H9 (cell line): ENCODE measurements around the gene PROC. TPM values are rescaled to one million over a fixed set of nuclear protein-coding genes. Genes with fewer than 3 reads are reported as not detected.

Experiments used
- DNase-seq: peaks from one replicate; pipeline ENCODE4 v3.0.0-alpha.2; 2017
- H2AFZ ChIP-seq: one replicate; pipeline ENCODE4 v1.6.1; 2013; ENCODE audit warnings: mild to moderate bottlenecking, low read length, control low read depth, moderate library complexity
- H2AK5ac ChIP-seq: 2 replicates; pipeline ENCODE4 v1.6.1; 2013; ENCODE audit warnings: low read length, control low read depth, mixed read lengths; ENCODE audit not compliant: insufficient read length
- H2BK120ac ChIP-seq: one replicate; pipeline ENCODE4 v1.6.1; 2013; ENCODE audit warnings: low read depth, mild to moderate bottlenecking, low read length, control low read depth, inconsistent platforms; ENCODE audit not compliant: poor library complexity, severe bottlenecking
- H2BK12ac ChIP-seq: 2 replicates; pipeline ENCODE4 v1.6.1; 2013; ENCODE audit warnings: low read length, control low read depth, mixed read lengths, low read depth; ENCODE audit not compliant: insufficient read length
- H2BK15ac ChIP-seq: 2 replicates; pipeline ENCODE4 v1.6.1; 2013; ENCODE audit warnings: low read depth, low read length, control low read depth
- H2BK20ac ChIP-seq: one replicate; pipeline ENCODE4 v1.6.1; 2013; ENCODE audit warnings: low read depth, mild to moderate bottlenecking, low read length, control low read depth, inconsistent platforms; ENCODE audit not compliant: poor library complexity, severe bottlenecking
- H2BK5ac ChIP-seq: 2 replicates; pipeline ENCODE4 v1.6.1; 2013; ENCODE audit warnings: low read length, control low read depth, mixed read lengths; ENCODE audit not compliant: insufficient read length
- H3K14ac ChIP-seq: 2 replicates; pipeline ENCODE4 v1.6.1; 2013; ENCODE audit warnings: low read length, control low read depth; ENCODE audit not compliant: insufficient read depth
- H3K18ac ChIP-seq: 2 replicates; pipeline ENCODE4 v1.6.1; 2013; ENCODE audit warnings: low read depth, mild to moderate bottlenecking, mixed read lengths, low read length, control low read depth; ENCODE audit not compliant: insufficient read length
- H3K23ac ChIP-seq: 2 replicates; pipeline ENCODE4 v1.6.1; 2013; ENCODE audit warnings: low read length, control low read depth, mixed read lengths, low read depth; ENCODE audit not compliant: insufficient read length
- H3K23me2 ChIP-seq: 2 replicates; pipeline ENCODE4 v1.6.1; 2013; ENCODE audit warnings: low read depth, mild to moderate bottlenecking, mixed read lengths, low read length, control low read depth; ENCODE audit not compliant: insufficient read length, poor library complexity, severe bottlenecking
- H3K27ac ChIP-seq: 2 replicates; pipeline ENCODE4 v1.5.1; 2013; ENCODE audit warnings: low read length, control low read depth, mixed read lengths, low read depth; ENCODE audit not compliant: insufficient read length
- H3K27me3 ChIP-seq: 2 replicates; pipeline ENCODE4 v1.6.1; 2013; ENCODE audit warnings: low read length, control low read depth, inconsistent platforms; ENCODE audit not compliant: insufficient read depth
- H3K4ac ChIP-seq: 2 replicates; pipeline ENCODE4 v1.6.1; 2013; ENCODE audit warnings: low read depth, mild to moderate bottlenecking, control low read depth, inconsistent platforms, low read length, moderate library complexity
- H3K4me1 ChIP-seq: 2 replicates; pipeline ENCODE4 v1.6.1; 2013; ENCODE audit warnings: low read length, control low read depth, inconsistent platforms; ENCODE audit not compliant: insufficient read depth
- H3K4me2 ChIP-seq: 2 replicates; pipeline ENCODE4 v1.6.1; 2013; ENCODE audit warnings: low read length, control low read depth, mixed read lengths; ENCODE audit not compliant: insufficient read length, insufficient read depth
- H3K56ac ChIP-seq: 2 replicates; pipeline ENCODE4 v1.6.1; 2013; ENCODE audit warnings: low read depth, mild to moderate bottlenecking, mixed read lengths, low read length, control low read depth; ENCODE audit not compliant: insufficient read length
- H3K79me1 ChIP-seq: 2 replicates; pipeline ENCODE4 v1.6.1; 2013; ENCODE audit warnings: low read depth, mild to moderate bottlenecking, moderate library complexity, low read length, control low read depth, inconsistent platforms; ENCODE audit not compliant: insufficient read depth, poor library complexity, severe bottlenecking
- H3K79me2 ChIP-seq: 2 replicates; pipeline ENCODE4 v1.6.1; 2013; ENCODE audit warnings: low read length, control low read depth, inconsistent platforms; ENCODE audit not compliant: insufficient read depth
- H3K9ac ChIP-seq: 2 replicates; pipeline ENCODE4 v1.6.1; 2013; ENCODE audit warnings: low read length, control low read depth, mixed read lengths; ENCODE audit not compliant: insufficient read length; ENCODE audit errors: extremely low read depth
- H3K9me3 ChIP-seq: one replicate; pipeline ENCODE4 v1.6.1; 2013; ENCODE audit warnings: low read depth, low read length, inconsistent platforms; ENCODE audit not compliant: control insufficient read depth
- H3T11ph ChIP-seq: one replicate; pipeline ENCODE4 v1.6.1; 2013; ENCODE audit warnings: mild to moderate bottlenecking, low read length, control low read depth, inconsistent platforms
- H4K20me1 ChIP-seq: one replicate; pipeline ENCODE4 v1.6.1; 2013; ENCODE audit not compliant: control insufficient read depth, insufficient read length, insufficient read depth
- H4K5ac ChIP-seq: 2 replicates; pipeline ENCODE4 v1.6.1; 2013; ENCODE audit warnings: low read depth, mild to moderate bottlenecking, mixed read lengths, low read length, control low read depth; ENCODE audit not compliant: insufficient read length
- H4K8ac ChIP-seq: replicated peaks from 2 replicates; pipeline ENCODE4 v1.6.1; 2013; ENCODE audit warnings: low read length, control low read depth, mixed read lengths, low read depth; ENCODE audit not compliant: insufficient read length
- H4K91ac ChIP-seq: 2 replicates; pipeline ENCODE4 v1.6.1; 2013; ENCODE audit warnings: low read depth, mild to moderate bottlenecking, moderate library complexity, mixed read lengths, low read length, control low read depth; ENCODE audit not compliant: insufficient read length
- H3K27ac Mint-ChIP-seq, 3 experiments: 2 replicates in 2 of 3; 3 replicates in 1 of 3; pipeline ENCODE4 v1.8.0; 2020 to 2021; ENCODE audit warnings: mixed read lengths in 3 of 3, mild to moderate bottlenecking in 1 of 3, moderate library complexity in 1 of 3
- H3K27me3 Mint-ChIP-seq: 2 replicates; pipeline ENCODE4 v1.8.0; 2021; ENCODE audit warnings: low read depth, mild to moderate bottlenecking, moderate library complexity, mixed read lengths
- H3K36me3 Mint-ChIP-seq, 3 experiments: 2 replicates in 2 of 3; 3 replicates in 1 of 3; pipeline ENCODE4 v1.8.0; 2020 to 2021; ENCODE audit warnings: low read depth in 3 of 3, mixed read lengths in 3 of 3; ENCODE audit not compliant: insufficient read depth in 1 of 3
- H3K4me1 Mint-ChIP-seq, 2 experiments: 2 replicates each; pipeline ENCODE4 v1.8.0; 2020; ENCODE audit warnings: mixed read lengths in 2 of 2
- H3K4me3 Mint-ChIP-seq, 2 experiments: 2 replicates in 1 of 2; 3 replicates in 1 of 2; pipeline ENCODE4 v1.8.0; 2020 to 2021; ENCODE audit warnings: mild to moderate bottlenecking in 2 of 2, mixed read lengths in 2 of 2, moderate library complexity in 1 of 2
- H3K9me3 Mint-ChIP-seq, 2 experiments: 2 replicates in 1 of 2; 3 replicates in 1 of 2; pipeline ENCODE4 v1.8.0; 2020; ENCODE audit warnings: mild to moderate bottlenecking in 2 of 2, mixed read lengths in 2 of 2, moderate library complexity in 1 of 2
- WGBS: extraction: QIAGEN DNeasy Blood & Tissue Kit; methylation state at CpG from one replicate; pipeline ENCODE4 v1.1.7; 2013; ENCODE audit warnings: missing lambda C conversion rate, low lambda C conversion rate, mixed read lengths; ENCODE audit not compliant: insufficient read length; ENCODE audit errors: extremely low coverage; 5-methylcytosine and 5-hydroxymethylcytosine counted together
- total RNA-seq: library from RNA; stranded (reverse); gene quantifications from 2 replicates; pipeline ENCODE4 v1.2.1, GENCODE V29; 2021
- TF ChIP-seq, protein P1 (sequence below): fragments of 200-600 bp; sonication (generic); conservative IDR thresholded peaks from 3 replicates; pipeline ENCODE4 v1.8.0; 2021; ENCODE audit warnings: antibody characterized with exemption, mild to moderate bottlenecking

PROC gene
- total RNA-seq, 1 experiment from 2014 or later = 0.61 TPM

DNA sequence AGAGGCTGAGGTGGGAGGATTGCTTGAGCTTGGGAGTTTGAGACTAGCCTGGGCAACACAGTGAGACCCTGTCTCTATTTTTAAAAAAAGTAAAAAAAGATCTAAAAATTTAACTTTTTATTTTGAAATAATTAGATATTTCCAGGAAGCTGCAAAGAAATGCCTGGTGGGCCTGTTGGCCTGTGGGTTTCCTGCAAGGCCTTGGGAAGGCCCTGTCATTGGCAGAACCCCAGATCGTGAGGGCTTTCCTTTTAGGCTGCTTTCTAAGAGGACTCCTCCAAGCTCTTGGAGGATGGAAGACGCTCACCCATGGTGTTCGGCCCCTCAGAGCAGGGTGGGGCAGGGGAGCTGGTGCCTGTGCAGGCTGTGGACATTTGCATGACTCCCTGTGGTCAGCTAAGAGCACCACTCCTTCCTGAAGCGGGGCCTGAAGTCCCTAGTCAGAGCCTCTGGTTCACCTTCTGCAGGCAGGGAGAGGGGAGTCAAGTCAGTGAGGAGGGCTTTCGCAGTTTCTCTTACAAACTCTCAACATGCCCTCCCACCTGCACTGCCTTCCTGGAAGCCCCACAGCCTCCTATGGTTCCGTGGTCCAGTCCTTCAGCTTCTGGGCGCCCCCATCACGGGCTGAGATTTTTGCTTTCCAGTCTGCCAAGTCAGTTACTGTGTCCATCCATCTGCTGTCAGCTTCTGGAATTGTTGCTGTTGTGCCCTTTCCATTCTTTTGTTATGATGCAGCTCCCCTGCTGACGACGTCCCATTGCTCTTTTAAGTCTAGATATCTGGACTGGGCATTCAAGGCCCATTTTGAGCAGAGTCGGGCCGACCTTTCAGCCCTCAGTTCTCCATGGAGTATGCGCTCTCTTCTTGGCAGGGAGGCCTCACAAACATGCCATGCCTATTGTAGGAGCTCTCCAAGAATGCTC is 6.6 kb downstream of the PROC start:
- no peak overlapping the region; the same call in 1 of the 2 replicates for H3K14ac ChIP-seq
- DNase-seq = no peak
- no peak overlapping the region for H3K18ac ChIP-seq
- H3K9me3 ChIP-seq = no peaks in the 10 kb centered on the region
- H2AK5ac ChIP-seq = no peak overlapping the region
- no peaks in the 10 kb centered on the region for H3K4me1 ChIP-seq
- H3K36me3 Mint-ChIP-seq = no peaks in the 10 kb centered on the region
- no peaks in the 10 kb centered on the region for H4K20me1 ChIP-seq
- H2BK15ac ChIP-seq = no peak overlapping the region
- peak overlapping the region in 1 of 2 experiments; percentile 84; a peak in 2 of 5 replicates for H3K4me3 Mint-ChIP-seq
- TF ChIP-seq, protein P1, sequence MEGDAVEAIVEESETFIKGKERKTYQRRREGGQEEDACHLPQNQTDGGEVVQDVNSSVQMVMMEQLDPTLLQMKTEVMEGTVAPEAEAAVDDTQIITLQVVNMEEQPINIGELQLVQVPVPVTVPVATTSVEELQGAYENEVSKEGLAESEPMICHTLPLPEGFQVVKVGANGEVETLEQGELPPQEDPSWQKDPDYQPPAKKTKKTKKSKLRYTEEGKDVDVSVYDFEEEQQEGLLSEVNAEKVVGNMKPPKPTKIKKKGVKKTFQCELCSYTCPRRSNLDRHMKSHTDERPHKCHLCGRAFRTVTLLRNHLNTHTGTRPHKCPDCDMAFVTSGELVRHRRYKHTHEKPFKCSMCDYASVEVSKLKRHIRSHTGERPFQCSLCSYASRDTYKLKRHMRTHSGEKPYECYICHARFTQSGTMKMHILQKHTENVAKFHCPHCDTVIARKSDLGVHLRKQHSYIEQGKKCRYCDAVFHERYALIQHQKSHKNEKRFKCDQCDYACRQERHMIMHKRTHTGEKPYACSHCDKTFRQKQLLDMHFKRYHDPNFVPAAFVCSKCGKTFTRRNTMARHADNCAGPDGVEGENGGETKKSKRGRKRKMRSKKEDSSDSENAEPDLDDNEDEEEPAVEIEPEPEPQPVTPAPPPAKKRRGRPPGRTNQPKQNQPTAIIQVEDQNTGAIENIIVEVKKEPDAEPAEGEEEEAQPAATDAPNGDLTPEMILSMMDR = no peak
- no peak overlapping the region for H2BK20ac ChIP-seq
- H3K79me1 ChIP-seq = no peaks in the 10 kb centered on the region
- no peak overlapping the region for H2AFZ ChIP-seq
- peaks cover 0 to 2% of the 10 kb centered on the region in 2 experiments; a peak in 1 of 5 replicates for H3K9me3 Mint-ChIP-seq
- H3K56ac ChIP-seq = no peak overlapping the region
- no peaks in the 10 kb centered on the region for H3K79me2 ChIP-seq
- no peak overlapping the region for H3K4me2 ChIP-seq
- H2BK12ac ChIP-seq = no peak overlapping the region
- peaks cover 53% of the 10 kb centered on the region for H3K27me3 Mint-ChIP-seq
- H3K9ac ChIP-seq = no peak overlapping the region
- no peak overlapping the region for H3K27ac Mint-ChIP-seq
- H4K91ac ChIP-seq = no peak overlapping the region
- no peak overlapping the region for H3K23ac ChIP-seq
- H2BK5ac ChIP-seq = no peak overlapping the region
- H4K5ac ChIP-seq = no peak overlapping the region
- peaks cover 12 to 17% of the 10 kb centered on the region in 2 experiments for H3K4me1 Mint-ChIP-seq
- H3K4ac ChIP-seq = no peak overlapping the region
- H3K27ac ChIP-seq = no peak overlapping the region
- H3T11ph ChIP-seq = no peak overlapping the region
- no CpG with 5 or more reads among the region's 13 CpGs for WGBS
- no peak overlapping the region for H2BK120ac ChIP-seq
- peaks cover 10% of the 10 kb centered on the region for H3K23me2 ChIP-seq
- H3K27me3 ChIP-seq = peaks cover 3% of the 10 kb centered on the region; the same call in 1 of the 2 replicates
- H4K8ac ChIP-seq = no peak overlapping the region
